ENCODE results near the gene MRO.

Gene MRO

DNA sequence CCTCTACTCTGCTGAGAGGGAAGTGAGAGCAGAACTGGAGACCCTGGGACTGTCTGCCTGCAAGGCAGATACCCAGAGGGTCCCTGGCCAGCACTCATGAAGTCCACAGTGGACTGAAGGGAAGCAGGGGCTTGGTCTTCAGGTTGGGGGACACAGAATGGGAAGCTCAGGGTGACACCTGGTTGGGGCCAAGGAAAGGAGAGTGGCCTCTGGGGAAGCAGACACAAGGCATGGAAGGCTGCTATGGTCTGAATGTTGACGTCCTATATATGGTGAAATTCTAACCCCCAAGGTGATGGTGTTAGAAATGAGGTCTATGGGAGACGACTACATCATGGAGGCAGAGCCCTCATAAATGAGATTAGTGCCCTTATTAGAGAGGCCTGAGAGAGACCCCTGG, 69.3 kb downstream of the MRO start:
- Mint-ChIP-seq H3K4me3 (no peak overlapping the region), H3K27me3 (peaks cover 16% of the 10 kb centered on the region)

GRCh38 chr18:50749945-50750344, 69.9 kb downstream of the MRO start:
- Mint-ChIP-seq H3K27ac (no peak overlapping the region), H3K4me3 (no peak overlapping the region), H3K27me3 (peaks cover 16% of the 10 kb centered on the region), H3K36me3 (no peaks in the 10 kb centered on the region), H3K4me1 (ENCODE audit: low read depth) (no peaks in the 10 kb centered on the region), H3K9me3 (ENCODE audit: low read depth) (no peaks in the 10 kb centered on the region)

More for the DNA sequence above, 69.3 kb downstream of the MRO start:
- no peaks in the 10 kb centered on the region for H3K36me3 Mint-ChIP-seq
- no peaks in the 10 kb centered on the region for H3K9me3 Mint-ChIP-seq (ENCODE audit: low read depth)
- no peak overlapping the region for H3K27ac Mint-ChIP-seq
- no peaks in the 10 kb centered on the region for H3K4me1 Mint-ChIP-seq (ENCODE audit: low read depth)

GRCh38 chr18:50749421-50749820, 70.4 kb downstream of the MRO start:
- no peak overlapping the region for H3K27ac Mint-ChIP-seq
- H3K4me1 Mint-ChIP-seq (ENCODE audit: low read depth): no peaks in the 10 kb centered on the region
- H3K36me3 Mint-ChIP-seq: no peaks in the 10 kb centered on the region
- H3K4me3 Mint-ChIP-seq: no peak overlapping the region
- peaks cover 16% of the 10 kb centered on the region for H3K27me3 Mint-ChIP-seq
- H3K9me3 Mint-ChIP-seq (ENCODE audit: low read depth): no peaks in the 10 kb centered on the region

GRCh38 chr18:50748243-50749229, 71.3 kb downstream of the MRO start:
- Mint-ChIP-seq H3K9me3 (ENCODE audit: low read depth) (no peaks in the 10 kb centered on the region), H3K4me1 (ENCODE audit: low read depth) (no peaks in the 10 kb centered on the region), H3K27me3 (peaks cover 16% of the 10 kb centered on the region), H3K27ac (no peak overlapping the region), H3K4me3 (no peak overlapping the region), H3K36me3 (no peaks in the 10 kb centered on the region)

DNA sequence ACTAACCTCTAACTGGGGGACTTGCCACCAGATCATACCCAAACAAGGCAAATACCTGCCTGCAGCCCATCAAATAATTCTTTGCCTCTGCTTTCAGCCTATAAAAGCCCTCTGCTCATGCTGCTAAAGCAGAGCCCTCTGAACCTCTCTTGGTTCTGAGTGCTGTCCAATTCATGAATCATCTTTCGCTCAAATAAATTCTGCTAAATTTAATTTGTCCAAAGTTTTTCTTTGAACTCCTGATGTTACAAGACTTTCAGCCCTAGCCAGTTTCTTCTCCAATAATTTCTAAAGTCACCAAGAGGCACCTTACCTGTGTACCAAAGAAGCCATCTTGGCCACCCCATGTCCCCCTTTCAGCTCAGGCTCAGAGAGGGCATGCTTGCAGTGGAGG, 72.0 kb downstream of the MRO start:
- no peaks in the 10 kb centered on the region for H3K9me3 Mint-ChIP-seq (ENCODE audit: low read depth)
- H3K4me3 Mint-ChIP-seq: no peak overlapping the region
- peaks cover 16% of the 10 kb centered on the region for H3K27me3 Mint-ChIP-seq
- no peaks in the 10 kb centered on the region for H3K36me3 Mint-ChIP-seq
- H3K4me1 Mint-ChIP-seq (ENCODE audit: low read depth): no peaks in the 10 kb centered on the region
- H3K27ac Mint-ChIP-seq: no peak overlapping the region

- Mint-ChIP-seq H3K27ac (no peak overlapping the region), H3K36me3 (no peaks in the 10 kb centered on the region), H3K27me3 (peaks cover 9% of the 10 kb centered on the region), H3K4me1 (ENCODE audit: low read depth) (no peaks in the 10 kb centered on the region), H3K4me3 (no peak overlapping the region), H3K9me3 (ENCODE audit: low read depth) (no peaks in the 10 kb centered on the region)
Observed at GRCh38 chr18:50745945-50746344, 73.9 kb downstream of the MRO start.
